AG09309 (cell line): Measurements from ENCODE around the gene MOV10L1.

ENCODE experiments used
- DNase-seq: peaks from one replicate; pipeline ENCODE4 v3.0.0-alpha.2; 2010; ENCODE audit warnings: low read depth
- H3K4me3 ChIP-seq: 2 replicates; pipeline ENCODE4 v1.5.1; 2011; ENCODE audit warnings: mild to moderate bottlenecking, low read depth, low read length, moderate library complexity; ENCODE audit not compliant: control insufficient read depth
- CTCF ChIP-seq: IDR thresholded peaks from 2 replicates; pipeline ENCODE4 v1.5.1; 2011; ENCODE audit warnings: mild to moderate bottlenecking, low read depth, low read length, inconsistent platforms; ENCODE audit not compliant: insufficient read depth, control insufficient read depth; ENCODE audit errors: missing control alignments

The MOV10L1 gene

GRCh38 chr22:50197000-50197800 is 107.4 kb downstream of the MOV10L1 start:
- DNase-seq: no peak
- no peak for TF ChIP-seq CTCF

GRCh38 chr22:50197856-50198623 is 108.2 kb downstream of the MOV10L1 start:
- H3K4me3 ChIP-seq: no peak overlapping the region
- no peak for DNase-seq
- TF ChIP-seq CTCF: no peak

More at GRCh38 chr22:50197000-50197800, 107.4 kb downstream of the MOV10L1 start:
- H3K4me3 ChIP-seq: no peak overlapping the region

GRCh38 chr22:50198624-50199017 is 108.8 kb downstream of the MOV10L1 start:
- H3K4me3 ChIP-seq: no peak overlapping the region
- DNase-seq: no peak
- no peak for TF ChIP-seq CTCF

- no peak for DNase-seq
- no peak for TF ChIP-seq CTCF
- H3K4me3 ChIP-seq: no peak overlapping the region
These were observed 109.5 kb downstream of the MOV10L1 start for GRCh38 chr22:50199251-50199721.

GRCh38 chr22:50199829-50200460 is 110.1 kb downstream of the MOV10L1 start:
- DNase-seq: no peak
- peak overlapping the region; percentile 86 for H3K4me3 ChIP-seq
- TF ChIP-seq CTCF: no peak

- H3K4me3 ChIP-seq: peak within 1 kb of the TSS; percentile 86
- TF ChIP-seq CTCF: no peak
- DNase-seq: peak; percentile 24
These were observed 110.8 kb downstream of the MOV10L1 start, which contains the start of gene SELENOO for GRCh38 chr22:50200461-50201190. Gene SELENOO, plus strand, starts transcription at chr22:50201011. Its CDS starts 26 bp downstream, at chr22:50201037.
